ENCODE measurements around the gene CETP. TPM values are rescaled to one million over a fixed set of nuclear protein-coding genes. Genes with fewer than 3 reads are reported as not detected.

Gene CETP
- total RNA-seq, 1 donor = not detected

- no peak overlapping the region for H3K4me3 ChIP-seq (ENCODE audit: low read depth, low read length)
- peak; percentile 53 for DNase-seq (ENCODE audit: low read depth)
- no peak for TF ChIP-seq CTCF (IDR thresholded peaks at IDR 0.05; ENCODE audit: insufficient read depth, low read depth, low read length)
Measured at GRCh38 chr16:56960681-56961281, 969 bp upstream of the CETP start.

- no peak for TF ChIP-seq CTCF (IDR thresholded peaks at IDR 0.05; ENCODE audit: insufficient read depth, low read depth, low read length)
- DNase-seq (ENCODE audit: low read depth) = no peak
- H3K4me3 ChIP-seq (ENCODE audit: low read depth, low read length) = no peak overlapping the region
Measured at GRCh38 chr16:56961386-56961785, 364 bp upstream of the CETP start.

- DNase-seq (ENCODE audit: low read depth) = peak; percentile 92
- no peak overlapping the region for H3K4me3 ChIP-seq (ENCODE audit: low read depth, low read length)
- peak; percentile 75 for TF ChIP-seq CTCF (IDR thresholded peaks at IDR 0.05; ENCODE audit: insufficient read depth, low read depth, low read length)
Measured at GRCh38 chr16:56964243-56965148, 2.7 kb downstream of the CETP start.

- no peak overlapping the region for H3K4me3 ChIP-seq (ENCODE audit: low read depth, low read length)
- no peak for TF ChIP-seq CTCF (IDR thresholded peaks at IDR 0.05; ENCODE audit: insufficient read depth, low read depth, low read length)
- DNase-seq (ENCODE audit: low read depth) = peak; percentile 40
Measured at GRCh38 chr16:56965149-56966092, 3.7 kb downstream of the CETP start.

- H3K4me3 ChIP-seq (ENCODE audit: low read depth, low read length) = no peak overlapping the region
- no peak for TF ChIP-seq CTCF (IDR thresholded peaks at IDR 0.05; ENCODE audit: insufficient read depth, low read depth, low read length)
- DNase-seq (ENCODE audit: low read depth) = no peak
Measured at GRCh38 chr16:56966093-56966475, 4.3 kb downstream of the CETP start.

GRCh38 chr16:56967733-56968132 is 6.0 kb downstream of the CETP start:
- H3K4me3 ChIP-seq (ENCODE audit: low read depth, low read length) = no peak overlapping the region
- DNase-seq (ENCODE audit: low read depth) = peak; percentile 67
- TF ChIP-seq CTCF (IDR thresholded peaks at IDR 0.05; ENCODE audit: insufficient read depth, low read depth, low read length) = no peak

Measured in fibroblast of villous mesenchyme (primary cell).